T47D (cell line): ENCODE data around the gene UAP1L1.
A peak's percentile ranks its signal among the peaks of the same experiment; 100 is the strongest.
"Not testable (repeated sequence)": the region's sequence is repeated elsewhere in the genome, so short reads cannot be mapped to it uniquely, and the experiment has no call there.

ENCODE experiments used
- DNase-seq, 2 experiments: peaks; one replicate each; pipeline versions ENCODE4 v3.0.0 to v3.0.0-alpha.2; 2011 to 2012; ENCODE audit warnings: low read depth in 1 of 2, low spot score in 1 of 2
- JUND ChIP-seq: IDR thresholded peaks from 2 replicates; pipeline ENCODE4 v1.6.1; 2012; ENCODE audit warnings: low read depth
- in situ Hi-C: cut with HindIII; loops from 2 replicates; pipeline ENCODE4 v1.10.0; 2016; ENCODE audit warnings: low sequenced_read_pairs, low pct_unique_long_range_greater_than_20kb

The UAP1L1 gene

GRCh38 chr9:137054932-137055384 lies 22.4 kb upstream of the UAP1L1 start:
- no peak for DNase-seq
- TF ChIP-seq JUND: no peak
- in situ Hi-C loops: no loop called here

GRCh38 chr9:137055385-137056364 lies 21.6 kb upstream of the UAP1L1 start:
- no peak for TF ChIP-seq JUND
- in situ Hi-C loops: no loop called here

GRCh38 chr9:137056739-137057415 lies 20.4 kb upstream of the UAP1L1 start:
- in situ Hi-C loops: no loop called here
- DNase-seq: no peak
- no peak for TF ChIP-seq JUND

More at GRCh38 chr9:137055385-137056364, 21.6 kb upstream of the UAP1L1 start:
- DNase-seq: no peak

GRCh38 chr9:137057545-137057944 lies 19.8 kb upstream of the UAP1L1 start:
- no peak for TF ChIP-seq JUND
- in situ Hi-C loops: no loop called here
- no peak for DNase-seq

GRCh38 chr9:137058521-137059234 lies 18.6 kb upstream of the UAP1L1 start:
- no peak for TF ChIP-seq JUND
- in situ Hi-C loops: no loop called here
- no peak for DNase-seq

GRCh38 chr9:137062384-137062783 lies 14.9 kb upstream of the UAP1L1 start:
- TF ChIP-seq JUND: no peak
- in situ Hi-C loops: no loop called here
- DNase-seq: no peak

GRCh38 chr9:137062798-137063197 lies 14.5 kb upstream of the UAP1L1 start:
- DNase-seq, in situ Hi-C loops: not testable (repeated sequence)

- DNase-seq: no peak
- in situ Hi-C loops: no loop called here
- TF ChIP-seq JUND: no peak
Measured at GRCh38 chr9:137063311-137064026, 13.8 kb upstream of the UAP1L1 start.

GRCh38 chr9:137064027-137064879 lies 13.1 kb upstream of the UAP1L1 start:
- DNase-seq: peak; percentile 78 to 85
- in situ Hi-C loops: no loop called here
- no peak for TF ChIP-seq JUND

- TF ChIP-seq JUND: no peak
- no peak for DNase-seq
- in situ Hi-C loops: no loop called here
Measured at GRCh38 chr9:137064880-137065164, 12.5 kb upstream of the UAP1L1 start.

GRCh38 chr9:137065336-137065967 lies 11.9 kb upstream of the UAP1L1 start:
- no peak for TF ChIP-seq JUND
- in situ Hi-C loops: no loop called here
- no peak for DNase-seq
